Endothelial cell of umbilical vein (primary cell): ENCODE results near the gene SOCS3. TPM values are rescaled to one million over a fixed set of nuclear protein-coding genes. Genes with fewer than 3 reads are reported as not detected.

Source experiments
- BruUV-seq: library from RNA; stranded (reverse); fragments of 400-500 nt; replicated peaks from 2 replicates; lab custom pipeline; 2021; lab: Mats Ljungman, UMichigan
- CTCF ChIA-PET: fragments of 300-600, 350-600 bp; sonication (Branson Sonifier 250); formaldehyde crosslinking; loops from one replicate; lab custom pipeline; 2021; ENCODE audit warnings: antibody characterized with exemption, inconsistent platforms; lab: Charles Lee
- POLR2A ChIA-PET: fragments of 300-600, 350-600 bp; sonication (Branson Sonifier 250); formaldehyde crosslinking; loops from one replicate; lab custom pipeline; 2021; ENCODE audit warnings: antibody characterized with exemption, inconsistent platforms; lab: Charles Lee
- DNase-seq: peaks from one replicate; pipeline ENCODE4 v3.0.0-alpha.2; 2011; ENCODE audit warnings: low read depth, low spot score
- FAIRE-seq: peaks from 2 replicates; lab custom pipeline; 2011; peaks lifted over from hg19 to GRCh38; lab: Jason Lieb, UNC
- H2AFZ ChIP-seq: 2 replicates; pipeline ENCODE4 v1.6.0; 2012; ENCODE audit warnings: low read depth, low read length, control low read depth, inconsistent platforms
- H3K27ac ChIP-seq: 2 replicates; pipeline ENCODE4 v1.5.1; 2011; ENCODE audit warnings: low read depth, mild to moderate bottlenecking, control low read depth, low read length, moderate library complexity; ENCODE audit not compliant: insufficient read depth
- H3K27me3 ChIP-seq, 2 experiments: 2 replicates each; pipeline versions ENCODE4 v1.6.0 to v1.6.1; 2011; ENCODE audit warnings: low read length in 2 of 2, mixed read lengths in 1 of 2; ENCODE audit not compliant: control insufficient read depth in 2 of 2, insufficient read depth in 2 of 2
- H3K36me3 ChIP-seq, 2 experiments: 2 replicates in 1 of 2; 3 replicates in 1 of 2; pipeline ENCODE4 v1.5.1; 2011; ENCODE audit warnings: low read length in 2 of 2, mild to moderate bottlenecking in 1 of 2, moderate library complexity in 1 of 2; ENCODE audit not compliant: control insufficient read depth in 2 of 2, insufficient read depth in 2 of 2; ENCODE audit errors: extremely low read depth in 1 of 2
- H3K4me1 ChIP-seq: 3 replicates; pipeline ENCODE4 v1.5.1; 2011; ENCODE audit warnings: mild to moderate bottlenecking, low read length; ENCODE audit not compliant: control insufficient read depth, insufficient read depth; ENCODE audit errors: extremely low read depth
- H3K4me2 ChIP-seq: 2 replicates; pipeline ENCODE4 v1.6.1; 2011; ENCODE audit warnings: low read length, control low read depth, mixed read lengths; ENCODE audit not compliant: insufficient read depth
- H3K4me3 ChIP-seq, 3 experiments: fragments of 200-600 bp in 1 of 3; sonication (generic), shearing (Covaris generic) in 1 of 3; replicated peaks in 1 of 3; 2 replicates each; pipeline ENCODE4 v1.5.1; 2011 to 2016; ENCODE audit warnings: control low read depth in 3 of 3, low read length in 3 of 3, mild to moderate bottlenecking in 2 of 3, inconsistent platforms in 1 of 3, low read depth in 1 of 3, moderate library complexity in 1 of 3; ENCODE audit not compliant: insufficient read depth in 1 of 3
- H3K79me2 ChIP-seq: 2 replicates; pipeline ENCODE4 v1.6.0; 2012; ENCODE audit warnings: low read length, inconsistent platforms; ENCODE audit not compliant: control insufficient read depth, insufficient read depth
- H3K9ac ChIP-seq: replicated peaks from 2 replicates; pipeline ENCODE3; 2011; ENCODE audit warnings: low read length, control low read depth; ENCODE audit not compliant: insufficient read depth; ENCODE audit errors: extremely low read depth
- H3K9me1 ChIP-seq: replicated peaks from 3 replicates; pipeline ENCODE4 v1.6.0; 2011; ENCODE audit warnings: mild to moderate bottlenecking, low read length; ENCODE audit not compliant: control insufficient read depth, insufficient read depth; ENCODE audit errors: extremely low read depth
- H3K9me3 ChIP-seq: replicated peaks from 2 replicates; pipeline ENCODE4 v1.5.1; 2012; ENCODE audit warnings: low read length, inconsistent platforms; ENCODE audit not compliant: control insufficient read depth, insufficient read depth
- H4K20me1 ChIP-seq: replicated peaks from 2 replicates; pipeline ENCODE3; 2011; ENCODE audit warnings: mild to moderate bottlenecking, low read length; ENCODE audit not compliant: control insufficient read depth, insufficient read depth; ENCODE audit errors: extremely low read depth
- CTCF ChIP-seq, 2 donors: IDR thresholded peaks; 1 replicate in 1 of 2; 2 replicates in 1 of 2; pipeline ENCODE4 v1.5.1; 2011; ENCODE audit warnings: low read length in 2 of 2, mild to moderate bottlenecking in 2 of 2, moderate library complexity in 2 of 2, control low read depth in 1 of 2, inconsistent platforms in 1 of 2, low read depth in 1 of 2; ENCODE audit not compliant: insufficient read depth in 1 of 2; ENCODE audit errors: extremely low read depth in 1 of 2
- EZH2 ChIP-seq: IDR thresholded peaks from 2 replicates; pipeline ENCODE4 v1.6.1; 2012; ENCODE audit warnings: borderline replicate concordance, low read depth, mild to moderate bottlenecking, moderate library complexity, low read length, inconsistent platforms; ENCODE audit not compliant: severe bottlenecking
- FOS ChIP-seq: IDR thresholded peaks from 2 replicates; pipeline ENCODE4 v1.6.1; 2011; ENCODE audit warnings: mild to moderate bottlenecking, low read length, moderate library complexity, borderline replicate concordance; ENCODE audit not compliant: insufficient read depth
- GATA2 ChIP-seq: IDR thresholded peaks from 2 replicates; pipeline ENCODE4 v1.7.0; 2011; ENCODE audit warnings: low read depth, mild to moderate bottlenecking, moderate library complexity, mixed read lengths, low read length; ENCODE audit not compliant: insufficient read length, insufficient read depth
- JUN ChIP-seq: IDR thresholded peaks from 2 replicates; pipeline ENCODE4 v1.6.1; 2011; ENCODE audit warnings: borderline replicate concordance, low read depth; ENCODE audit not compliant: insufficient read length, insufficient read depth
- MYC ChIP-seq: IDR thresholded peaks from one replicate; pipeline ENCODE4 v1.6.1; 2011; ENCODE audit warnings: mild to moderate bottlenecking, low read depth, low read length
- POLR2A ChIP-seq: IDR thresholded peaks from 2 replicates; pipeline ENCODE4 v1.6.1; 2012; ENCODE audit warnings: low read depth, mild to moderate bottlenecking, control low read depth, low read length
- POLR2AphosphoS5 ChIP-seq: IDR thresholded peaks from 2 replicates; pipeline ENCODE4 v1.6.1; 2012; ENCODE audit warnings: low read depth, mild to moderate bottlenecking, control low read depth, low read length, moderate library complexity; ENCODE audit not compliant: insufficient read depth
- dilution Hi-C: fragments of 300-500 bp; cut with MboI; formaldehyde crosslinking; loops from one replicate; pipeline ENCODE4 v1.15.0; 2019; ENCODE audit warnings: low sequenced_read_pairs; ENCODE audit not compliant: extremely low pct_ligation_motif_present
- intact Hi-C: fragments of 100-400 bp; cut with micrococcal nuclease; formaldehyde crosslinking; loops from one replicate; pipeline ENCODE4 v1.10.0; 2022
- polyA plus RNA-seq, 4 experiments: library from polyadenylated mRNA; depleted of rRNA in 3 of 4; stranded (reverse) in 3 of 4; unstranded in 1 of 4; fragments of >200 nt; gene quantifications; 2 replicates each; pipeline versions ENCODE4 v1.2.1 to v1.2.3, GENCODE V29; 2011 to 2012; ENCODE audit warnings: missing spikeins in 1 of 4
- total RNA-seq: library from RNA; stranded (reverse); gene quantifications from 2 replicates; pipeline ENCODE4 v1.2.3, GENCODE V29; 2021
- TF ChIP-seq, protein P1 (sequence below): IDR thresholded peaks from 2 replicates; pipeline ENCODE4 v1.6.1; 2011; ENCODE audit not compliant: insufficient read depth, insufficient read length

Gene SOCS3
- total and polyA plus RNA-seq, 2 donors (not counting 3 experiments of a cell fraction or from before 2014, with no cell fraction given), result 6.2 to 14.3 TPM

DNA sequence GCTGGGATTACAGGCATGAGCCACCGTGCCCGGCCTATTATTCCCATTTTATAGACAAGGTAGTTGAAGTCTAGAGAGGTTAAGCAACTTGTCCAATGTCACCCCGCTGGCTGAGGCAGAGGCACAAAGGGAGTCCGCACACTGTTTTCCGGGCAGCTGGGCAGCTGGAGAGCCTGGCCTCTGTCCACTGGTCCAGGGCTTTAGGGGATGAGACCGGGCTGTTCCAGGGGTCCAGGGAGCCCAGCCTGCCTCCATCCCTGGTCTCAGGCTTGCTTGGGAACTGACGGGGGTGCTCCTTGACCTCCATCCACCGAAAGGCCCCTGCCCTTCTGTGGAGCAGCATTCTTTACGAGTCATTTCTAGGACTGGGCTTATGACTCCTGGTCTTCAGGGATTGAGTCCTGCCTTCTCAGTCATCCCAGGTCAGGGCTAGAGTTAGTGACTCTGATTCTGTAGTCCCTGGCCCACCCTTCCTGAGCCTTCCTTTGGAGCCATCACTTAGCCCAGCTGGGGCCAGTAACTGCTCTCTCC is 37.5 kb downstream of the SOCS3 start:
- FAIRE-seq (no peak), DNase-seq (no peak)
- BruUV-seq, result no TSS peak
- no peak for TF ChIP-seq POLR2A
- TF ChIP-seq JUN, result no peak
- TF ChIP-seq MYC, result no peak
- TF ChIP-seq, protein P1, sequence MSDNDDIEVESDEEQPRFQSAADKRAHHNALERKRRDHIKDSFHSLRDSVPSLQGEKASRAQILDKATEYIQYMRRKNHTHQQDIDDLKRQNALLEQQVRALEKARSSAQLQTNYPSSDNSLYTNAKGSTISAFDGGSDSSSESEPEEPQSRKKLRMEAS, result no peak
- TF ChIP-seq FOS, result no peak
- no peak for TF ChIP-seq CTCF (IDR thresholded peaks at IDR 0.05; ENCODE audit: extremely low read depth in 1 of 2, insufficient read depth in 1 of 2, low read depth in 1 of 2, low read length in 2 of 2)
- no peak for TF ChIP-seq POLR2AphosphoS5
- no peak for TF ChIP-seq GATA2
- TF ChIP-seq EZH2, result no peak
- no peaks in the 10 kb centered on the region for H3K79me2 ChIP-seq
- POLR2A ChIA-PET, result no interaction called here
- CTCF ChIA-PET, result no interaction called here
- H3K36me3 ChIP-seq, result no peaks in the 10 kb centered on the region
- no peaks in the 10 kb centered on the region for H4K20me1 ChIP-seq
- dilution Hi-C loops (no loop called here), intact Hi-C loops (no loop called here)
- H3K4me3 ChIP-seq, result no peak overlapping the region
- H3K9me1 ChIP-seq, result no peaks in the 10 kb centered on the region
- no peak overlapping the region for H3K4me2 ChIP-seq
- H3K27ac ChIP-seq, result no peak overlapping the region
- no peaks in the 10 kb centered on the region for H3K27me3 ChIP-seq
- no peaks in the 10 kb centered on the region for H3K9me3 ChIP-seq
- peaks cover 28% of the 10 kb centered on the region for H3K4me1 ChIP-seq
- H2AFZ ChIP-seq, result no peak overlapping the region
- no peak overlapping the region for H3K9ac ChIP-seq
